ENCODE results near the gene LDLRAD4.

LDLRAD4 gene

DNA sequence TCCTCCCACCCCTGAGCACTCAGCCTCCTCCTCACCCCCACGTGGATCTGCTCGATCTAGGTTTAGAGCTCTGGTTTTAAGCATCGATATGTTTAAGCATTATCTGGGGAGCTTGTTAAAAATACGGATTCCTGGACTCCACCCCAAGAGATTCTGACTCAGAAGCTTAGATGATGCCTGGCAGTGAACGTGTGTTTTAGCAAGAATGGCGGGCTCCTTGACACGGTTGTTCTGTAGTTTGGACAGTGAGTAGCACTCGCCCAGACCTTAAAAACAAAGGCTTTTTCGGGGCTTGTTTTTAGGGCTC, 47.3 kb downstream of the LDLRAD4 start:
- DNase-seq (ENCODE audit: low read depth), result no peak

DNA sequence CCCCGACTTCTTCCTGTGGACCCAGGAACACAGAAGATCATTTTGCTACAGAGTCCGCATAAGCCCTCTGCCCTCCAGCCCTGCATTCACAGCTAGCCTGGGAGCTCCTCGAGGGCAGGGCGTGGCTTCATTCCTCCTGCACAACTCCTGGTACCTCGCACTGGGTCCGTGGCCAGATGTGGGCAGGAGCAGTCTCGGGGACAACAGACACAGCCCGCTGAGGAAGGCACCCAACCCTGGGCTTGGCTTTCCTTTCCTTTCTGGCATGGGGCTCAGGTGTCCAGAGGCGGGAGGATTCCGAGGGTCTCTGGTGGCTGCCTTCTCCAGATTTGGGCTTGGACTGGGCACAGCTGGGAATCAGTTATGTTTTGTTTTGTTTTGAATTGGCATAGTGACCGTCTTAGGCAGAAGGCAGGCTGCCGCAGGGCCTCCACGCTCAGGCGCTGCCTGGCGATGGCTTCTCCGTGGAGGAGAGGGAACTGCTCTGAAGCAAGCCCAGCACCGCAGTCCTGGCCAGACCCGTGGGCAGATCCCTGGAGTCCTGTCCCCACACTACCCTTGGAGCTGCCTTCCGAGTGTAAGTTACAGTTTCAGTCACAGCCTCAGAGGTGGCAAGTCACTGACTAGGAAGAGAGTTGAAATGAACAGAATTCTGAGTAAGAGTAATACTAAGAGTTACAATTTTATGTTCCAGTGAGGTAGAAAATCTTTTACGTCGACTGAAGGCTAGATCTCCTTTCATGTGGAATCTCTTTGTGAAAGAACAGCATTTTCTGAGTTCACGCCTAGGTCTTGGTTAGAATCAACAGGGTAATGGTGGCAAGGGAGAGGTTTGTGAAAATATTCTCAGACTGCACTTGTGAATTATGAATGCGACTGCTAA, 47.9 kb downstream of the LDLRAD4 start:
- no peak for DNase-seq (ENCODE audit: low read depth)

DNA sequence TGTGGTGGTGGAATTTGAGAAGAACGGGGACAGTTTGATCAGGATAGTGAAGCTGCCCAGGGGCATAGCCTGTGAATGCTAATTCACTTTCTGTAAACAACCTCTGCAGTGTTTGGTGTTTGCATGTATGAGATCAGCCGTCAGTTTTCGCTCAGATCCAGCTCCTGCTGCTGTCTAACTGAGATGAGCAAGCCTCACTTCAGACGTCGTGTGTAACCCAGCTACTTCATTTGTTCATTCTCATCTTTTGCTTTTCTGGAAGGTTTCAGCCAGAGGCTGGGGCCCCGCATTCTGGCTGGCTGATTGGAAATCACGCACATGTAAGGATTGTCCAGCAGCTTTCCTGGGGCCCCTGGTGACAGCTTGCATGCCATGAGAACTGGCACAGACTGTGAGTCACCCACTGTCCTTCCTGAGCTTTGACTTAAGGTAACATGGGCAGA, 48.9 kb downstream of the LDLRAD4 start:
- no peak for DNase-seq (ENCODE audit: low read depth)

DNA sequence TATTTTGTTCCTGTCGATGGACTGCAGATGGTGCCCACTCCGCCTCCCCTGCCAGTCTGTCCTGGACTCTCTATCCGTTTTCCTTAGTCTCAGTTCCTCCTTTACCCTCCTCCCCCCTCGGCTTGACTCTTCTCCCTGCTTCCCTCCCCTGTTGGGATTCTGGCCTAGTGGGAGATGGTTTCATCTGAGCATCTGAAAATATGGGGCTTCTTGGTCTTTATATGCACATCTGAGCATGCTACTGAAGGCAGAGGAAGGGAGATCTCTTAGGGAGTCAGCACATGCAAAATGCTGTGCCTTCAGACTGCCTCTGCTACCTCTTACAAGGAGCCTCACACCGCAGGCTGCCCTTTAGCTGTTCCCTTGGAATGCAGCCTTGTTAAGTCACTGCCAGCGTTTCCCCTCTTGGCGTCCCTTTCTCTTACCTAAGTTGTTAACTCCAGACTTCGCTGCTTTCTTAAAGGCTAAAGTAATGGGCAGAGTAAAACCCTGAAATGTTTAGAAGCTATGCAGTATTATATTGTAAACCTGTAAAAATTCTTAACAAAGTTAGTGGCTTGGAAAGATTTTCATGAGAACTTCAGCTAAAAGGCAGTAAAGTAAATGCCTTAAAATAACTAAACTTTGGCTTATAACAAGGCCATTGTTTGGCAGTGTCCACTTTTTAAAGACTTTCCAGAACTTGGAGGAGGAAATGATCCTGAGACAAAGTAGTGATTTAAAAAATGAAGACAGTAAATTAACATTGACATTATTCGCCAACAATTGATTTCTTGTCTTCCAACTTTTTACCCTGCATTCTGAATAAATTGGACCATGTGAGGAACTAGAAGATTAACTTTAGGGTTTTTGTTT, 49.8 kb downstream of the LDLRAD4 start:
- DNase-seq (ENCODE audit: low read depth), result no peak

DNA sequence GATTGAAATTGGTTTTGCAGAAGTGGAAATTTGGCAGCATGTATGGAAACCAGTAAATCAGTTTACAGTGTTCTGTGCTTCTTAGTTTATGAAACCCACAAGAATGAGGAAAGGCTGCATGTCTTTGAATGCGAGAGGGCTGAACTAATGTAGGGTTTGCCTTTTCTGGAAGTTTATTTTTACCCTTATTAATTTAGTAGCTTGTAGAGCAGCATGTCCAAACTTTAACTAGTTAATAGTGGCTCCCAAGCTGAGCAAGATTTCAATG, 50.4 kb downstream of the LDLRAD4 start:
- DNase-seq (ENCODE audit: low read depth), result no peak

DNA sequence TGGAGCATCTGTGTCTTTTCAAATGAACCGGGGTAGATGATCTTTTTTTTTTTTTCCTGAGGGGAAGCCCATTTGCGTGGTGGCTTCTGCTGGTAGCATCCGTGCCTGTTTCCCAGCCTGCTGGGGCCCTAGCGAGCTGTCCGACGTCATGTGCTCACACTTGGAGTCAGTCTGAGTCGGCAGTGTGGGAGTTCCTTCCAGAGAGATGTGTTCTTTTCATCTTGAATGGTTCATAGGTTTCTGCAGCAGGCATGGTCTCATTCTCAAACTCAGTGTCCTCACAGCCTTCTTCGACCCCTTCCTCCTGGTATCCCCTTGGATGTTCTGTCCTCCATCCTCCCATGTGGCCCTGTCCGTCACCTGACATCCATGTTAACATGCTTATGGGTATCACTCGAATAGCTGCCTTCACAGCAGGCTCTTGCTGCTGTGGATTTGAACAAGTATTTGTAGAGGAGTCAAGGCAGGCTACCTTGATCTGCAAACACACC, 51.0 kb downstream of the LDLRAD4 start:
- no peak for DNase-seq (ENCODE audit: low read depth)

DNA sequence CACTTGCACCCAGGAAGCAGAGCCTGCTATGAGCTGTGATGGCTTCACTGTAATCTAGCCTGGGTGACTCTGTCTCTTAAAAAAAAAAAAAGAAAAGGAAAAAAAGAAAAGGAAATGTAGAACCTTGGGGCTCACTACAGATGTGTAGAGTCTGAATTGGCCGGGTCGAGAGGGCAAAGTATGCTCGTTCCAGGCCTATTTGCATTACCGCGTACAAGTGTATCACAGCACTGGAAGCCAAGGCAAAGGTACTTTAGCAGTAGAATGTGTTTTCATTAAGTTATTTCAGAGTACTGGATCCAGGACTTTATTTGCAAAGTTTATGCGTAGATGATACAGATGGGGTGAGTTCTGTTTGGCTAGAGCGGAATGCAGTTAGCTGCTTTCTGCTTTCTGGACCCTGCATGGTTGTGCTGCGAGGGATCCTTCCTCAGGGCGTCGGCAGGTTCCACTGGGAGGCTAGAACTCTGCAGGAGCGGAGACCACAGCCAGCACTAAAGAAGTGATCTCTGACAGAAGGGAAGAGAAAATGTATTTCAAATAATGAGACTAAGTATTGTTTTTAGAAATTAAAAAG, 51.8 kb downstream of the LDLRAD4 start:
- DNase-seq (ENCODE audit: low read depth), result no peak

DNA sequence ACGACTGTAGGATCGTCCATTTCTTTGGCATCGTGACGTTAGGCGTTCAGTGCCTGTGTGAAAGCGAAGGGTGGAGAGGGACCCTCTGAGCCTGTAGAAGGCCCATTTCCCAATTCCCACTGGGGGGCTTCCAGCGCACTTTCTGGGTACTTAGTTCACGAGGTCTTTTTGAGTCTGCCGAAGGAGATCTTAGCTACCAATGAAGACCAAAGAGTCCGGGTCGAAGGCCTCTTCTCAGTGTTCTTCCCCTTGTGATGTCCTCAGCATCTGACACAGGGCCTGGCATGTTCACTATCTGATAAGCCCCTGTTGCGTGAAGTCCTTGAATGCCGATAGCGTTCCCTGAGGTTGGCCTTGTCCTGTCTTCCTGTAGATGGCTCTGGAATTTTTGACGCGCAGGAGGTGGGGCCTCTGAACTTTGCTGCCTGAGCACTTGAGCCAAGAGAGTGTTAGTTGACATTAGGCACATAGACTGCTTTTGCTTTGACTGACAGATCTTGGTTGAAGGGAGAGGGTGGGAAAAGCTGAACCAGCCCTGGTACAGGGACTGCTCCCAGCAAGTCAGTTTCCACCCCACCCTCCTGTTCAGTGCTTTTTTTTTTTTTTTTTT, 52.8 kb downstream of the LDLRAD4 start:
- DNase-seq (ENCODE audit: low read depth), result no peak

DNA sequence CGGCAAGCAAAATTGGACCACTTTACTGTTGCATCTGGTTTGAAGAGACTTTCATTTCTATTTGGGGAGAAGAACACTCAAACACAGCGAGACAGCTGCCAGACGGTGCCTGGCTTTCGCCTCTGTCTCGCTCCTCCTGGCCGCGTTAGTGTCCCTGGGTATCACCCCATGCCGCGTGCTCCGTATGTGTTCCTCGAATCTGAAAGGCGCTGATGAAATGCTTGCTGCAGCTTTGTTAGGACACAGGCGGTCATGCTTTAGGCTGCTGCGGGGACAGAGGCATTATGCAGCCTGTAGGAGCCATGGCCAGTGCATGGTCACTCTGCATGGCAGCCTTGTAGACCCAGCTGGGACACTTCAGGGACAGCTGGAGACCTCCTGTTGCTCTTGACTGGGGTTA, 53.9 kb downstream of the LDLRAD4 start:
- no peak for DNase-seq (ENCODE audit: low read depth)

DNA sequence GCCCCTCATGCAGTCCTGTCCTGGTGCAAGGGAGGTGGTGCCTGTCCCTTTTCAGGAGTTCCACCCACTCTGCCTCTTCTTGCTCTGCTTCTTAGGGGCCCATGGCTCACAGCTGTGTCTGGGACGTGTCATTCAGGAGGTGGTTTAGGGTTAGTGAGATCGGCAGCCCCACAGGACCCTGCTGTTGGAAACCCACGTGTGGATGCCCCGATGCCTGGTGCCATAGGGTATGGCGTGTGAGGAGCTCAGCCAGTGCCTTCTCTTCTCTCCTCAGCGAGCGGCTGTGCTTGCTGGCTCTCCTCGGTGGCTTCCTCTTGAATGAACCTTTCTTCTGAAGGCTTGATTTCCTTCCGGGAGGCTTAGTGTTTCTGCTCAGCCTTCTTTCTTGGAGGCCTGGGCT, 55.2 kb downstream of the LDLRAD4 start:
- DNase-seq (ENCODE audit: low read depth), result no peak

DNA sequence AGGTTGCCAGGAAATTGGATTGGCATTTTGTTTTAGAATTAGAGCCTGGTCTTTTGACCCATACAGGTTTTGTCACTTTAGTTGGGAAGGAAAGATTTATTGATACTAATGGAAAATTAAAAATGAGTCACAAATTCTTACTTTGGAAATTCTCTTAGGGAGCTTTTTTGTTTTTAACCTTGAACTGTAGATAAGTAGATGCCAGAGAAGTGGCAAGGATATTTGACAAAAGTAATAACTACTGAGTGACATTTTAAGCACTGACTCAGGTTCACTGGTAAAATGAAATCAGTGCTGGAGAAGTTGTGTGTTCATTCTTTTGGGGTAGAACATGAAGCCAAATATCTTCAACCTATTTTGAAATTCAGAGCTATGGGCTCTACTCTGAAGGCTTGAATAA, 56.5 kb downstream of the LDLRAD4 start:
- no peak for DNase-seq (ENCODE audit: low read depth)

DNA sequence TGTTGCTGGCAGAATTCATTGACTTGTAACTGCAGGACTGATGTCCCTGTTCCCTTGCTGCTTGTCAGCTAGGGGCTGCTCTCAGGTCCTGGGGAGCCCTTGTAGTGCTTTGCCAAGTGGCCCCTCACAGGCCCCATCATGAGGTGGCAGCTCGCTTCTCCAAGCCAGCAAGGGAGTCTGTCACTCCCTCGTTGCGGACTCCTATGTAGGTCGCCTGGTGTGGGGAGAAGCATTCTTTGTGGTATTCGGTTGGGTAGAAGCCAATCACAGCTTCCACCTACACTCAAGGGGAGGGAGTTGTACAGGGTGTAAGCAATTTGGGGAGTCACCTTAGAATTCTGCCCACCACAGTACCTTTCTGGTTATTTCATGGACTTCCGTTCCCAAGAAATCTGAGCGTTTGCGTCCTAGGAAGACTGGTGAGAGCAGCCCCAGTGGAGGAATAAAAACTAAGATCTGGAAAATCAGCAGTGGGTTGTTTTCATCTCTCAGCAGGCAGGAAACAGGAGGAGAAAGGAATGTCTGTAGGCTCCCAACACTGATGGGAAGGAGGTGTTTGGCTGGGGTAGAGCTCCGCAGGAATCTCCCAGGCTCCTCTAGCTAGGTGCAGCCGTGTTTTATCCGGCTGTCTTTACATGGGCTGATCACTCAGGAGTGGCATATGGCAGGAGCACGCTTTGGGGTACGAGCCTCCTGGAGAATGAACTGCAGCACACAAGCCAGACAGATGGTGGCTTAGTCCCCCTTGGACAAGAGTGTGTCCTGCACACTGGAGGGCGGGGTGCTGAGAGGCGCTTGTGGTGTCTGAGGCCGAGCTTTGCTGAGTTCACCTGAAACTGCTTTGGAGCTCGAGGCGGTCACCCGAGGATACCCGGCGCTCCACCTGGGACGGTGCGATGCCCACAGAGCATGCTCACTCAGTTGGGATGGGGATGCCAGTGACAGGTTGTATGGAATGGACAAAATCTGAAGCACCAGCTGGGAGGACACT, 58.3 kb downstream of the LDLRAD4 start:
- DNase-seq (ENCODE audit: low read depth), result no peak

DNA sequence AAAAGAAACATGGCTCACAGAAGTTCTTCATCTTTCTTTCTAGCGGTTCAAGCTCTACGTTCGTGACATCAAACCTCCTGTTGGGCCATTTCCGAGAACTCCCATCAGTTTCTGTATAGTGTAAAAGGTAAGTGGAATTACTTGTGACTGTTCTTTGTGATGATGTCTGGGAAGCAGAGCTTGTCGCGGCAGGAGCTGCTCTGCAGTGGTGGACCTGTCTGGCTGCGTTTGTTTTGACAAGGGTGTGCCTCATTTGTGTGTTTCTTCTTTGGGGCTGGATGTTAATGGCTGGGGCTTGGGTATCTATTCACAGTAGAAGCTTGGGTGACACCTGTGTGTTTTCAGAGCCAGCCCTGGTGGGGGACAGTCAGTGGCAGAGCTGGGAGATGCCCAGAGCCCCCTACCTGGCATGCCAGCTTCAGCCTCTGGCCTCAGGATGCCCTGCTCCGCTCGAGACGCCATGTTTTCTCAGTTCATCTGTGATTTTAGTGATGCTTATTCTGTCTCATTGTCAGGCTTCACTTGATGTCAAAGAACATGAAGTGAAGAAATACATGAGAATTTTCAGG, 59.6 kb downstream of the LDLRAD4 start:
- DNase-seq (ENCODE audit: low read depth), result no peak

DNA sequence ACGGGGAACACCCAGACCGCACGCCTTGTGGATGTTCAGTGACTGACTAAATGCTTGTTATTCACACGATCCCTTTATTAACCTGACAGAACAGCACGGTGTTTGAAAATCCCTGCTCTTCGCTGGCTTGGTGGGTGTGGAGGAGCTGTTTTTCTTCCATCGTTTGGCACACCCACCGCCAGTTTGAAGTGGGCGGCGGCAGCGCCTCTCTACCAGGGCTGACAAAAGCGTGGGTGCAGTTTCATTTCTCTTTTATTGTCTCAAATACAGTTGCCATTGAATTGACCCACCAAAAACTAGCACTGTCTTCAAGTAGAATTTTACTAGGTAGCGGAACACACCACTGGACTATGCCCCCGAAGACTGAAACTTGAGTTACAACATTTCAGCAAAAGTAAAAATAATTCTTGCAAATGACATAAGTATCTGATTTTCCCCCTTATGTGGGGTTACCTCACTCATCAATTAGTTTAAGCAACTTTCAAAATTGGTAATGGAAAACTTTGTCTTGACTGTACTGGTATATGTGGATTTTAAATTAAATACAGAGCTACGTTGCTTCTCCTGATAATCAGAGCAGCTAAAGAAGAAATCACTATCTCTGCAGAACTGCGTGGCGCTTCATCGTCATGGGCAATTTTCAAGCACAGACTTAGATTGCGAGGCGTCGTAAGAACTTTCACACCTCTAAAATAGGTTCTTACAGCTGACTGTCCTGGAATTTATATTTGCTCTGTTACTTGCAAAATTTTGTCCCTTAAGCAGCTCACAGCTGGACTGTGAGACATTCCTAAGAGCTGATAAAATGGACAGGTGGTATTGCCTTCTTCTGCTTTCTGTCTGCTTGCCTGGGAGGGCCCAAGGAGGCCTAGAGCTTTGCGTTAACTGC, 60.9 kb downstream of the LDLRAD4 start:
- DNase-seq (ENCODE audit: low read depth), result no peak

DNA sequence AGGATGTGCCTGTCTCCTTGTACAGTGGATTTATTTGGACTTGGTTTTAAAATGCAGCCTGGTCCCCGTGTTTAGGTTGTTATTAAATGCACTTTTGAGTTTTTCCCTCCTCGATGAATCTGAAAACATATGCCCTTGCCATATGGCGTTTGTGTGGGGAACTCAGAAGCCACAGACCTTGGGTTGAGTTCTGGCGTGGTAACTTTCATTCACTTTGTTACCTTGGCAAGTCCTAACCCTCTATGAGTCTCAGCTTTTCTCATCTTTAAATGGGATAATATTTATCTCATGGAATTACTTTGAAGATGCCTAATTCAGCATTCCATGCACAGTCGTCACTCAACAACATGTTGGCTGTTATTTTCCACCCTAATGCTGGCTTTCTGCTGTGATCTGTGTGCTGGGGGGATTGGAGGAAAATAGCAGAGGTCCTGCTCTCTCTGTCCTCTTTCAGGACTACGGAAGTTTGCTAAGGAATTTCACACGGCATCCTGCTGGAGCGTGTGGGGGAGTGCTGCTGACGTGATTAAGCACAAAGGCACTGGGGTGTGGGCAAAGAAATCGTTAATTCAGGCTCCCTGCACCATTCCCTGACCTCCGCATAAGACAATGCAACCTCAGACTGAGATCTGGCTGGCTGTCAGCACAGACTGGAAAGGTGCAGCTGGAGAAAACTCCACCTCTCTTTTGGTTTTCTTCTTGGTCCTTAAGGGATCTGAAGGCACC, 61.7 kb downstream of the LDLRAD4 start:
- no peak for DNase-seq (ENCODE audit: low read depth)

DNA sequence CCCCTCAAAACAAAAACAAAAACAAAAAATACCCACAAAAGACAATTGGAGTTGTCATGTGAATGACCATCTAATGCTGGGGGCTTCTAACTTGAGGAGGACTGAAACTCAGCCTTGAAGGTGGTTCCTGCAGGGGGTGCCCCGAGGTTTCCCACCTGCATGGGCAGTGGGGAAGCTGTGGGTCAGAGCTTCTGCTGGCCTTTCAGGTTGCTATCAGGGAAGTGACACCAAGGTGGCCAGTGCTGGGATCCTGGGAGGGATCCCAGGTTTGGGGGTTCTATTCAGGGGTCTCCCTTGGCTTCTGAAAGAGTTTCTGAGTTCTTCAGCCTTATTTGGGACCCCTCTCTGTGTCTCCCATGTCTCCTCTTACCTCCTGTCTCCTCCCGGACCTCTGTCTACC, 62.8 kb downstream of the LDLRAD4 start:
- no peak for DNase-seq (ENCODE audit: low read depth)

DNA sequence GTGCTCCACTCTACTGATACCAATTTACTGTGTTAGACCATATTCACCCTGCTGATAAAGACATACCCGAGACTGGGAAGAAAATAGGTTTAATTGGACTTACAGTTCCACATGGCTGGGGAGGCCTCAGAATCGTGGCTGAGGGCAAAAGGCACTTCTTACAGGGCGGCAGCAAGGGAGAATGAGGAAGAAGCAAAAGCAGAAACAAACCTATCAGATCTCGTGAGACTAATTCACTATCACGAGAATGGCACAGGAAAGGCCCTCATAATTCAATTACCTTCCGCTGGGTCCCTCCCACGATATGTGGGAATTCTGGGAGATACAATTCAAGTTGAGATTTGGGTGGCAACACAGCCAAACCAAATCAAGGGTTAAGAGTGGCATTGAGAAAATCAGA, 65.2 kb downstream of the LDLRAD4 start:
- no peak for DNase-seq (ENCODE audit: low read depth)

DNA sequence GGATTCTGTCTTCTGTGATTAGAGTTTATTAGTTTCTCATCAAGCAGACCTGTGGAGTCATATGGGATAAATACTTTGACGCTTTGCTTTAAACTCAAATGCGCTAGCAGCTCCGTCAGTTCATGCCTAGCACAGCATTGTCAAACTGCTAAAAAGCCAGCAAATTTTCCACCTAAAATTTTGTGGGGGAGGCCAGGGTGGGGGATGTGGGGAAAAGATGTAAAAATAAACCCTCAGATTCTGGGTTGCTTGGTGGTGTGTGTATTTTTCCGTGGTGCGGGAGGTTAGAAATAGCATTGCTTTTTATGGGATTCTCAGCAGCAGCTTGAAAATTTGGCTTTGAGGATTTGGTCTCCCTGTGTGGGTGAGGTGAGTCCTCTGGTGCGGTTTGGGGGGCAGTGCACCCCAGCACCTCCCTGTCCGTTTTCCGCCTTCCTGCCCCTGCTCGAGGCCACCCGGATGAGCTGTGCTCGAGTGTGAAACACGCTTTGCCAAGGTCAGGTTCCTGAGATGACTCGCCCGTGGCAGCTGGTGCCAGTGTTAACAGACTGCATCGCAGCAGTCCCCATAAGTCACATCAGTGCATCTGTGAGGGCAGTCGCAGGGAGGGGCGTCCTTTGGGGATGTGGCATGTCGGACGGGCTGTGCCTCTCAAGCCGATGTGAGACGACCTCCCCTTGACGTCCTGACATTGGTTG, 65.9 kb downstream of the LDLRAD4 start:
- no peak for DNase-seq (ENCODE audit: low read depth)

DNA sequence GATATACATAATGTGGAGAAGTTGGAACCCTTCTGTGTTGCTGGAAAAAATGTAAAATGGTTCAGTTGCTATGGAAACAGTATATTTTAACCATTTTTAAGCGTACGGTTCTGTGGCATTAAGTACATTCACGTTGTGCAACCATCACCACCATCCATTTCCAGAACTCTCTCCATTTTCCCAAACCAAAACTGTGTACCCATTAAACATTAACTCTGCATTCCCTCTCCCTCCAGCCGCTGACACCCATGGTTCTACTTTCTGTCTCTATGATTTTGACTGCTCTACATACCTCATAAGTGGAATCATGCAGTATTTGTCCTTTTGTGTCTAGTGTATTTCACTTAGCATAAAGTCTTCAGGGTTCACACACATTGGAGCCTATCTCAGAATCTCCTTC, 67.3 kb downstream of the LDLRAD4 start:
- no peak for DNase-seq (ENCODE audit: low read depth)
